Bronchial epithelial cell (primary cell): ENCODE measurements around the gene TGFBR3L. TPM values are rescaled to one million over a fixed set of nuclear protein-coding genes. Genes with fewer than 3 reads are reported as not detected.
A peak's percentile ranks its signal among the peaks of the same experiment; 100 is the strongest.

Experiments
- DNase-seq: peaks from one replicate; pipeline ENCODE4 v3.0.0-alpha.2; 2010; ENCODE audit warnings: low read depth
- FAIRE-seq: peaks from 2 replicates; lab custom pipeline; 2011; peaks lifted over from hg19 to GRCh38; lab: Jason Lieb, UNC
- H3K27me3 ChIP-seq: 2 replicates; pipeline ENCODE4 v1.5.1; 2011; ENCODE audit warnings: low read length; ENCODE audit not compliant: control insufficient read depth, insufficient read depth
- H3K36me3 ChIP-seq: 2 replicates; pipeline ENCODE4 v1.5.1; 2011; ENCODE audit warnings: low read length; ENCODE audit not compliant: control insufficient read depth, insufficient read depth
- H3K4me3 ChIP-seq: 2 replicates; pipeline ENCODE4 v1.5.1; 2011; ENCODE audit warnings: mild to moderate bottlenecking, low read depth, low read length, control low read depth
- total RNA-seq: library from RNA; depleted of rRNA; stranded (reverse); fragments of >200 nt; gene quantifications from 2 replicates; pipeline ENCODE4 v1.2.1, GENCODE V29; 2014
- TF ChIP-seq, protein P1 (sequence below): IDR thresholded peaks from 2 replicates; pipeline ENCODE4 v1.5.1; 2011; ENCODE audit warnings: mild to moderate bottlenecking, moderate library complexity, low read length, control low read depth, inconsistent platforms; ENCODE audit not compliant: insufficient read depth, severe bottlenecking

Gene TGFBR3L
- total RNA-seq, 1 donor from 2014 or later: 1.8 TPM

DNA sequence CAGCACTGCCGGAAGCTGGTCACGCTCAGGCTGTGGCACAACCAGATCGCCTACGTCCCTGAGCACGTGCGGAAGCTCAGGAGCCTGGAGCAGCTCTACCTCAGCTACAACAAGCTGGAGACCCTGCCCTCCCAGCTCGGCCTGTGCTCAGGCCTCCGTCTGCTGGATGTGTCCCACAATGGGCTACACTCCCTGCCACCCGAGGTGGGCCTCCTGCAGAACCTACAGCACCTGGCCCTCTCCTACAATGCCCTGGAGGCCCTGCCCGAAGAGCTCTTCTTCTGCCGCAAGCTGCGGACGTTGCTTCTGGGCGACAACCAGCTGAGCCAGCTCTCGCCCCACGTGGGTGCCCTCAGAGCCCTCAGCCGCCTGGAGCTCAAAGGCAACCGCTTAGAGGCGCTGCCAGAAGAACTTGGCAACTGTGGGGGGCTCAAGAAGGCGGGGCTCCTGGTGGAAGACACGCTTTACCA is 14.2 kb upstream of the TGFBR3L start:
- H3K27me3 ChIP-seq: no peaks in the 10 kb centered on the region

DNA sequence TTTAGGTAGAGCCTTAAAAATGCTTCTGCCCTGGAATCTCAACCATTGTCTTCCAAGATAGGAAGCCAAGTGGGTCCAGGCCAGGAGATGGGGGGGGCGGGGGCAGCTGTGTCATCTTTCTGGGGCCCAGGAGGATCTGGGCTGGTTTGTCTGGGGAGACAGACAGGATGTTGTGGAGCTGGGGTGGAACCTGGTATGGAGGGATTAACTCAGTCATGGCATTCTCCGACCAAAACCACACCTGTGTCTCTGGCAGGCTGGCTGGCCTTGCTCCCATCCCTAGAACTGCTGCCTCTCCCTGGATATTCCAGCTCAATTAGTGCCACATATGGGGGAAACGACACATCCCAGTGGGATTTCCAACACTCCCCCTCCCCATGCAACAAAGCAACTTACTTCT is 13.7 kb upstream of the TGFBR3L start:
- H3K36me3 ChIP-seq: peaks cover 11% of the 10 kb centered on the region
- FAIRE-seq (no peak), DNase-seq (no peak)
- TF ChIP-seq, protein P1, sequence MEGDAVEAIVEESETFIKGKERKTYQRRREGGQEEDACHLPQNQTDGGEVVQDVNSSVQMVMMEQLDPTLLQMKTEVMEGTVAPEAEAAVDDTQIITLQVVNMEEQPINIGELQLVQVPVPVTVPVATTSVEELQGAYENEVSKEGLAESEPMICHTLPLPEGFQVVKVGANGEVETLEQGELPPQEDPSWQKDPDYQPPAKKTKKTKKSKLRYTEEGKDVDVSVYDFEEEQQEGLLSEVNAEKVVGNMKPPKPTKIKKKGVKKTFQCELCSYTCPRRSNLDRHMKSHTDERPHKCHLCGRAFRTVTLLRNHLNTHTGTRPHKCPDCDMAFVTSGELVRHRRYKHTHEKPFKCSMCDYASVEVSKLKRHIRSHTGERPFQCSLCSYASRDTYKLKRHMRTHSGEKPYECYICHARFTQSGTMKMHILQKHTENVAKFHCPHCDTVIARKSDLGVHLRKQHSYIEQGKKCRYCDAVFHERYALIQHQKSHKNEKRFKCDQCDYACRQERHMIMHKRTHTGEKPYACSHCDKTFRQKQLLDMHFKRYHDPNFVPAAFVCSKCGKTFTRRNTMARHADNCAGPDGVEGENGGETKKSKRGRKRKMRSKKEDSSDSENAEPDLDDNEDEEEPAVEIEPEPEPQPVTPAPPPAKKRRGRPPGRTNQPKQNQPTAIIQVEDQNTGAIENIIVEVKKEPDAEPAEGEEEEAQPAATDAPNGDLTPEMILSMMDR: no peak
- no peak overlapping the region for H3K4me3 ChIP-seq
- H3K27me3 ChIP-seq: no peaks in the 10 kb centered on the region

More for the DNA sequence above, 14.2 kb upstream of the TGFBR3L start:
- TF ChIP-seq, protein P1: no peak
- no peak overlapping the region for H3K4me3 ChIP-seq
- DNase-seq (no peak), FAIRE-seq (no peak)
- H3K36me3 ChIP-seq: peaks cover 7% of the 10 kb centered on the region

DNA sequence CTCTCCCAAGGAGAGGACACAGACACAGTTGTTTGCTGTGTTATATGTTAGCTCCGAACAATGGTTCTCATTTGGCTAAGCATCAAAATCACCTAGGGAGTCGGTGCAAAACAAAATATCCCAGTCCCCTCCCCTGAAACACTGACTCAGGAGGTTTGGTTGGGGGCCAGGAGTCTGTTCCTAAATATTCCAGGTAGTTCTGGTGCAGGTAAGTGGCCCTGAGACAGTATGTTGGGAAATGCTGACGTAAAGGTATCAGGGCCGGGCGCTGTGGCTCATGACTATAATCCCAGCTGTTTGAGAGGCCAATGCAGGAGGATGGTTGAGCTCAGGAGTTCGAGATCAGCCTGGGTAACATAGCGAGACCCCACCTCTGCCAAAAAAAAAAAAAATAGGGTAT is 13.3 kb upstream of the TGFBR3L start:
- TF ChIP-seq, protein P1: no peak
- Histone ChIP-seq H3K27me3 (no peaks in the 10 kb centered on the region), H3K4me3 (no peak overlapping the region), H3K36me3 (peaks cover 11% of the 10 kb centered on the region)
- DNase-seq (no peak), FAIRE-seq (no peak)

DNA sequence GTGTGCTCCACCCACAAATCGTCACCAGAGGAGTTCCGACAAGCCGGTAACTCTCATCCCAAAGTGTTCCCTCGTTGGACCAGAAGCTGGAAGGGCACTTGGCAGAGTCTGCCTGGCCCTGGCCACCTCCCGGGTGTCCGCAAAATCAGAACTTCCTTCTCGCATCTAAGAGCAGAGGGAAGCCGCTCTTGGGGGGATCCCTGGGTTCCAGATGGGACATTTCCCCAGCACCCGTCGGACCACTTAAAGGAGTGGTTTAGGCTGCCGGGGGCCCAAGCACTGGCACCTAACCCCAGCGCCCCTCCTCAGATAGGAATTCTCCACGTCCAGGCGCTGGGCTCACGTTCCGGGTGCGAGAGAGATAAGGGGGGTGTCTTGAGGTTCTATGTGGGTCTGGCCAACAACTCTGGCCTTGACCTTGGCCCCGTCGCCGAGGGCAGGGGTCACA is 11.8 kb upstream of the TGFBR3L start:
- Histone ChIP-seq H3K27me3 (no peaks in the 10 kb centered on the region), H3K4me3 (peak overlapping the region; percentile 64), H3K36me3 (peaks cover 13% of the 10 kb centered on the region)
- TF ChIP-seq, protein P1: no peak
- FAIRE-seq (no peak), DNase-seq (peak; percentile 40)

DNA sequence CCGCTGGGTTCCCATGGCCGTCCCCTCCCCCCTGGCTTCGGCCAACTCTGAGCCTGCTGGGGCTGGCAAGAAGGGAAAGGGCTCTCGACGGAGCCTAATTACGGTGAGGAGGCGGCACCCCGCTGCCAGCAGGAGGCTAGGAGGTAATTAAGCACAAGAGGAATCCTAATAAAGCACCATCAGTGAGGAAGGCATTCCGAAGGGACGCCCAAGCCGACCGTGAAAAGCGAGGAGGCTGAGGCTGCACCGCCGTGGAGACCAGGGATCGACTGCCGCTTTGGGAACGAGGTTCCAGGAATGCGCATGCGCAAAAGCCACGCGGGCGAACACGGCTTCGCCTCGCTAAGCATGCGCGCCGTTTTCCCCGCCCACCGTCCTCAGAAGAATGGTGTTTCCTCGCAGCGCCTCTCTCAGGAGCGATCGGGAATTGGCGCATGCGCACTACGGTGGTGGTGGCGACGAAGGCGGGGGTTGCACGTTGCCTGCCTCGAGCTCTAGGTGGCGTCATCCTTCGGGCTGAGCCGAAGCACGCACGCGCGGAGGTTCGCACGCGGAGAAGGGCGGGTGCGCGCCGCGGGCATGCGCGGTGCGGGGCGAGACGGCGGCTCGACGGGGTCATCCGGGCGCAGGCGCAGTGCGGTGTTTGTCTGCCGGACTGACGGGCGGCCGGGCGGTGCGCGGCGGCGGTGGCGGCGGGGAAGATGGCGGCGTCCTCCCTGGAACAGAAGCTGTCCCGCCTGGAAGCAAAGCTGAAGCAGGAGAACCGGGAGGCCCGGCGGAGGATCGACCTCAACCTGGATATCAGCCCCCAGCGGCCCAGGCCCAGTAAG is 11.2 kb upstream of the TGFBR3L start, which contains the start of gene MAP2K7:
TSS of gene MAP2K7 (plus strand) at position 634 of the 830 bp plus-strand sequence. CDS start at position 702, 68 bp downstream.
- DNase-seq (peak; percentile 96), FAIRE-seq (peak; percentile 96)
- TF ChIP-seq, protein P1: peak; percentile 67
- no peaks in the 10 kb centered on the region for H3K27me3 ChIP-seq
- peaks cover 13% of the 10 kb centered on the region for H3K36me3 ChIP-seq
- H3K4me3 ChIP-seq: peak within 1 kb of the TSS; percentile 95
